CD4-positive, alpha-beta T cell (primary cell): Measurements from ENCODE around the gene DUS1L. TPM values are rescaled to one million over a fixed set of nuclear protein-coding genes. Genes with fewer than 3 reads are reported as not detected.

Source experiments
- ATAC-seq: fragments of 200-7000 bp; cut with Tn5 transposase; one replicate; pipeline ENCODE4 v1.10.0; 2022; ENCODE audit warnings: mild to moderate bottlenecking; ENCODE audit not compliant: poor library complexity
- CTCF ChIA-PET: fragments of 350-600 bp; sonication (Branson Sonifier 250); formaldehyde crosslinking; loops from one replicate; lab custom pipeline; 2021; ENCODE audit warnings: antibody characterized with exemption, inconsistent platforms; lab: Charles Lee
- POLR2A ChIA-PET: fragments of 350-600 bp; sonication (Branson Sonifier 250); formaldehyde crosslinking; loops from one replicate; lab custom pipeline; 2021; ENCODE audit warnings: antibody characterized with exemption, inconsistent platforms; lab: Charles Lee
- DNase-seq, 14 experiments: peaks; one replicate each; pipeline ENCODE4 v3.0.0-alpha.2; 2013 to 2020; ENCODE audit warnings: mixed read lengths in 2 of 14
- H3K27ac ChIP-seq, 2 donors: one replicate each; pipeline versions ENCODE4 v1.5.1 to v1.7.0; 2013; ENCODE audit warnings: low read length in 2 of 2, low read depth in 1 of 2, mild to moderate bottlenecking in 1 of 2
- H3K27me3 ChIP-seq, 2 experiments: 1 replicate in 1 of 2; 2 replicates in 1 of 2; pipeline versions ENCODE4 v1.6.1 to v1.7.0; 2013; ENCODE audit warnings: low read length in 2 of 2, control low read depth in 1 of 2, mild to moderate bottlenecking in 1 of 2, moderate library complexity in 1 of 2; ENCODE audit not compliant: insufficient read depth in 2 of 2, control insufficient read depth in 1 of 2
- H3K36me3 ChIP-seq: one replicate; pipeline ENCODE4 v1.6.1; 2013; ENCODE audit warnings: low read length, control low read depth; ENCODE audit not compliant: insufficient read depth
- H3K4me1 ChIP-seq: one replicate; pipeline ENCODE4 v1.6.1; 2013; ENCODE audit warnings: low read length, control low read depth; ENCODE audit not compliant: insufficient read depth
- H3K4me3 ChIP-seq: one replicate; pipeline ENCODE4 v1.5.1; 2013; ENCODE audit warnings: mild to moderate bottlenecking, low read length, moderate library complexity
- H3K9me3 ChIP-seq, 2 experiments: 1 replicate in 1 of 2; 2 replicates in 1 of 2; pipeline versions ENCODE4 v1.6.1 to v1.7.0; 2013; ENCODE audit warnings: low read length in 2 of 2, mild to moderate bottlenecking in 2 of 2, control low read depth in 1 of 2, moderate library complexity in 1 of 2; ENCODE audit not compliant: control insufficient read depth in 1 of 2, insufficient read depth in 1 of 2
- H3K27ac Mint-ChIP-seq: one replicate; pipeline ENCODE4 v1.8.0; 2020; ENCODE audit warnings: mixed read lengths
- H3K27me3 Mint-ChIP-seq: one replicate; pipeline ENCODE4 v1.8.0; 2021; ENCODE audit warnings: mixed read lengths
- H3K36me3 Mint-ChIP-seq: one replicate; pipeline ENCODE4 v1.8.0; 2021; ENCODE audit warnings: low read depth, mixed read lengths
- H3K4me1 Mint-ChIP-seq: one replicate; pipeline ENCODE4 v1.8.0; 2021; ENCODE audit warnings: low read depth, mixed read lengths
- H3K4me3 Mint-ChIP-seq: one replicate; pipeline ENCODE4 v1.8.0; 2020; ENCODE audit warnings: mild to moderate bottlenecking, mixed read lengths
- H3K9me3 Mint-ChIP-seq: one replicate; pipeline ENCODE4 v1.8.0; 2020; ENCODE audit warnings: mixed read lengths
- intact Hi-C, 2 experiments: fragments of 100-400 bp; cut with DNase I in 1 of 2; cut with micrococcal nuclease in 1 of 2; formaldehyde crosslinking; loops; one replicate each; pipeline versions ENCODE4 v1.15.1 to v1.9.0; 2023 to 2025; cut with DNase I, micrococcal nuclease
- total RNA-seq, 174 experiments: library from RNA in 2 of 174; stranded (reverse) in 2 of 174; gene quantifications; one replicate each; pipeline ENCODE4 v1.2.3 and lab custom pipeline; 2021 to 2026
- TF ChIP-seq, protein P1 (sequence below): fragments of 200-600 bp; IDR thresholded peaks from one replicate; pipeline ENCODE4 v1.8.0; 2022; ENCODE audit warnings: antibody characterized with exemption, mild to moderate bottlenecking

Gene DUS1L
- total RNA-seq, 2 experiments from 2014 or later, result 160 to 163 TPM

DNA sequence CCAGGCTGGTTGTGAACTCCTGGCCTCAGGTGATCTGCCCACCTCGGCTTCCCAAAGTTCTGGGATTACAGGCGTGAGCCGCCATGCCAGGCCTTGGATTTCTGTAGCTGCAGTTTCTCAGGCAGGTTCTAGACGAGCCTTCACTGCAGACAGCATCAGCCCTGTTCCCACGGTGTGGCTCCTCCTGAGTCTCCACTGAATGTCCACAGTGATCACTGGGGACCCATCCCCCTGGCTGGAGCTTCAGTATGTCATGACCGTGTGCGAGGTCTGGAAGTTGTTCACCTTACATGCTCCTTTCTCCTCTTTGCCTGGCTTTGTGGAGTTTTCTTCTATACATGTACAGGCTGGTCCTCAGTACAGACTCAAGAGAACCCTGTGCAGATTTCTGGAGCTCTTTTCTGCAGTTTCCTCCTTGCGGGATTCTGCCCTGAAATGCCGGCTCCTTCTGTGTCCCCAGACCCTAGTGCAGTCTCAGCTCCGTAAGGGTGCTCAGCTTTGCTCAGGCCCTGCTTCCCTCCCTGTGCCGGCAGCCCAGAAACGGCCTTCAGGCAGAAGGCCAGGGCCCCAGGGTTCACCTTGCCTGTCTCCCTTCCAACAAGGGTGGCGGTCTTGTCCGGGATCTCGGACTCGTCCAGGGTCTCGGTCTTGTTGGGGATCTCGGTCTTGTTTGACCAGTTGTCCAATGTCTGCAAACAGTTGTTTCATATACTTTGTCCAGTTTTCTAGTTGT is 46.7 kb upstream of the DUS1L start:
- Histone ChIP-seq H3K4me1 (peaks cover 10% of the 10 kb centered on the region), H3K27ac (no peak overlapping the region), H3K9me3 (no peaks in the 10 kb centered on the region), H3K36me3 (peaks cover 4% of the 10 kb centered on the region), H3K4me3 (no peak overlapping the region), H3K27me3 (no peaks in the 10 kb centered on the region)
- H3K27ac Mint-ChIP-seq, result peak overlapping the region; percentile 20
- H3K4me1 Mint-ChIP-seq, result peaks cover 7% of the 10 kb centered on the region
- no peak for ATAC-seq
- TF ChIP-seq, protein P1, sequence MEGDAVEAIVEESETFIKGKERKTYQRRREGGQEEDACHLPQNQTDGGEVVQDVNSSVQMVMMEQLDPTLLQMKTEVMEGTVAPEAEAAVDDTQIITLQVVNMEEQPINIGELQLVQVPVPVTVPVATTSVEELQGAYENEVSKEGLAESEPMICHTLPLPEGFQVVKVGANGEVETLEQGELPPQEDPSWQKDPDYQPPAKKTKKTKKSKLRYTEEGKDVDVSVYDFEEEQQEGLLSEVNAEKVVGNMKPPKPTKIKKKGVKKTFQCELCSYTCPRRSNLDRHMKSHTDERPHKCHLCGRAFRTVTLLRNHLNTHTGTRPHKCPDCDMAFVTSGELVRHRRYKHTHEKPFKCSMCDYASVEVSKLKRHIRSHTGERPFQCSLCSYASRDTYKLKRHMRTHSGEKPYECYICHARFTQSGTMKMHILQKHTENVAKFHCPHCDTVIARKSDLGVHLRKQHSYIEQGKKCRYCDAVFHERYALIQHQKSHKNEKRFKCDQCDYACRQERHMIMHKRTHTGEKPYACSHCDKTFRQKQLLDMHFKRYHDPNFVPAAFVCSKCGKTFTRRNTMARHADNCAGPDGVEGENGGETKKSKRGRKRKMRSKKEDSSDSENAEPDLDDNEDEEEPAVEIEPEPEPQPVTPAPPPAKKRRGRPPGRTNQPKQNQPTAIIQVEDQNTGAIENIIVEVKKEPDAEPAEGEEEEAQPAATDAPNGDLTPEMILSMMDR, result no peak
- intact Hi-C loops, result no loop called here
- H3K9me3 Mint-ChIP-seq, result no peaks in the 10 kb centered on the region
- no peak overlapping the region for H3K4me3 Mint-ChIP-seq
- H3K27me3 Mint-ChIP-seq, result no peaks in the 10 kb centered on the region
- no peak for DNase-seq
- peaks cover 16% of the 10 kb centered on the region for H3K36me3 Mint-ChIP-seq
- CTCF ChIA-PET, result no interaction called here
- POLR2A ChIA-PET, result interaction anchor here (0.9 to 1.5 kb wide), 2 partner anchors 10 to 15 kb away, joined by 3 to 4 read pairs; no protein-coding TSS in a partner anchor

DNA sequence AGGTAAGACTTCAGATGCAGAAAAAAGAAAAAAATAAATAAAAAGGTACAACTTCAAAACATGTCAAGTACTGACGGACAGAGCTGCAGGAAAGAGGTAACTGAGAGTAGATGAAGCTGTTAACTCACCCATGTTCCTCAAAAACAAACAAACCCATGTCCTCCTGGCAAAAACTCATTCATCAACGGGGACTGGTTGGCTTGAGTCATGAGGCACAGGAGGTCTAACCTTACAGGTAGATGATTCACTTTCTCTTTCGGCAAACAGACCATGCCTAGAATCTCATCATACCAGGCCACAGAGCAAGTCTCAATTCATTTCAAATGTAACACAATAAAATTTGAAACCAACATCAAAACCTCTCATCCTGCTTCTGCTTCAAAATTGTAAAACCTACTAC is 44.7 kb upstream of the DUS1L start:
- H3K4me3 ChIP-seq, result no peak overlapping the region
- TF ChIP-seq, protein P1, result no peak
- Mint-ChIP-seq H3K4me3 (no peak overlapping the region), H3K27me3 (no peaks in the 10 kb centered on the region), H3K27ac (peak overlapping the region; percentile 42), H3K36me3 (peaks cover 20% of the 10 kb centered on the region), H3K9me3 (no peaks in the 10 kb centered on the region), H3K4me1 (peaks cover 19% of the 10 kb centered on the region)
- no peaks in the 10 kb centered on the region for H3K9me3 ChIP-seq
- intact Hi-C loops, result no loop called here
- DNase-seq (peak in 1 of 14 experiments; percentile 30), ATAC-seq (no peak)
- H3K4me1 ChIP-seq, result peaks cover 30% of the 10 kb centered on the region
- CTCF ChIA-PET, result interaction anchor here (1.5 kb wide), 1 partner anchor 80 kb away, joined by 3 read pairs; no protein-coding TSS in a partner anchor
- peaks cover 4% of the 10 kb centered on the region for H3K36me3 ChIP-seq
- H3K27me3 ChIP-seq, result no peaks in the 10 kb centered on the region
- POLR2A ChIA-PET, result no interaction called here
- no peak overlapping the region for H3K27ac ChIP-seq

DNA sequence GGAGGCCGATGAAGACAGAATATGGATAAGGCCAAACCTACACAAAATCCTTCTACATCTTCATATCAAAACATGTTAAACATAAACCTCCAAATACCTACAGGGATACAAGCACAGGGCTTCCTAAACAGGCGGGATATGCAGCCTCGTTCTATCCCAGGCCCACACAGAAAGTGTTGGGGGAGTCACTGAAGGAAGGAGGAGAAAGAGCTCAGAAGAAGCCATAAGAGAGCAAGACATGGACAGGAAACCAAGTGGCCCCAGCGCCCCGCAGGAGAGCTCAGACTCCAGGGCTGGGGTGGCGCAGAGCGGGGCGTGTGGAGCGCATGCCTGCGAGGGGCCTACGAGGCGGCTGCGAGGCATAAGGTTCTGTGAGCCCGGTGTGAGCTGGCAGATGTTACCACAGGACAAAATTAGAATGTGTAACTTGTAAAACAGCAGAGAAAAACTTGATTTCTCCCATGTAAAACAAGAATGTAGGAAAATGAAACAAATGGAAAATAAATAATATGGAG is 43.4 kb upstream of the DUS1L start:
- Histone ChIP-seq H3K27me3 (no peaks in the 10 kb centered on the region), H3K36me3 (peaks cover 4% of the 10 kb centered on the region), H3K9me3 (no peaks in the 10 kb centered on the region), H3K4me3 (no peak overlapping the region), H3K4me1 (peaks cover 42% of the 10 kb centered on the region), H3K27ac (no peak overlapping the region)
- Mint-ChIP-seq H3K4me1 (peaks cover 22% of the 10 kb centered on the region), H3K4me3 (peak overlapping the region; percentile 54), H3K36me3 (peaks cover 19% of the 10 kb centered on the region), H3K9me3 (no peaks in the 10 kb centered on the region), H3K27ac (peak overlapping the region; percentile 77), H3K27me3 (no peaks in the 10 kb centered on the region)
- ChIA-PET CTCF (interaction anchor here (1.5 kb wide), 1 partner anchor 78 kb away, joined by 3 read pairs; no protein-coding TSS in a partner anchor), POLR2A (interaction anchor here (1.0 to 1.6 kb wide), 2 partner anchors 11 to 18 kb away, joined by 3 to 7 read pairs; partner anchors contain the start of gene FASN)
- DNase-seq (no peak), ATAC-seq (no peak)
- TF ChIP-seq, protein P1, result no peak
- intact Hi-C loops, result loop anchor here in 1 of 2 experiments (5.0 kb wide), 1 partner anchor 43 kb away; no protein-coding TSS in a partner anchor
